Left renal pelvis (tissue), 4 donors: ENCODE results near the gene CASZ1. TPM values are rescaled to one million over a fixed set of nuclear protein-coding genes. Genes with fewer than 3 reads are reported as not detected.

Experiments
- DNase-seq, 4 donors: peaks; one replicate each; pipeline ENCODE4 v3.0.0-alpha.2; 2013; ENCODE audit warnings: low read depth in 4 of 4, low spot score in 3 of 4
- polyA plus RNA-seq, 4 donors: library from polyadenylated mRNA; unstranded; fragments of 120-200 nt; gene quantifications; one replicate each; pipeline ENCODE4 v1.2.1, GENCODE V29; 2013; ENCODE audit not compliant: insufficient read length in 4 of 4

CASZ1 gene
- polyA plus RNA-seq, 4 donors: 3.8 to 25.2 (median 18.5) TPM

- no peak for DNase-seq
Observed at GRCh38 chr1:10713614-10714013, 82.8 kb downstream of the CASZ1 start.

- DNase-seq: no peak
Observed at GRCh38 chr1:10712568-10713362, 83.7 kb downstream of the CASZ1 start.

GRCh38 chr1:10710489-10710888 is 86.0 kb downstream of the CASZ1 start:
- no peak for DNase-seq

- no peak for DNase-seq
Observed at GRCh38 chr1:10709646-10710045, 86.8 kb downstream of the CASZ1 start.

GRCh38 chr1:10709165-10709564 is 87.3 kb downstream of the CASZ1 start:
- no peak for DNase-seq

GRCh38 chr1:10708757-10709156 is 87.7 kb downstream of the CASZ1 start:
- DNase-seq: no peak

- DNase-seq: no peak
Observed at GRCh38 chr1:10707208-10707607, 89.2 kb downstream of the CASZ1 start.

GRCh38 chr1:10706376-10706913 is 90.0 kb downstream of the CASZ1 start:
- DNase-seq: no peak

GRCh38 chr1:10705953-10706352 is 90.5 kb downstream of the CASZ1 start:
- no peak for DNase-seq

- no peak for DNase-seq
Observed at GRCh38 chr1:10704368-10704882, 92.0 kb downstream of the CASZ1 start.

GRCh38 chr1:10703702-10704101 is 92.7 kb downstream of the CASZ1 start:
- DNase-seq: no peak

- no peak for DNase-seq
Observed at GRCh38 chr1:10701145-10701544, 95.3 kb downstream of the CASZ1 start.

- DNase-seq: no peak
Observed at GRCh38 chr1:10699470-10699835, 97.0 kb downstream of the CASZ1 start.

- no peak for DNase-seq
Observed at GRCh38 chr1:10698726-10699469, 97.5 kb downstream of the CASZ1 start.

GRCh38 chr1:10697621-10698160 is 98.8 kb downstream of the CASZ1 start:
- DNase-seq: no peak

GRCh38 chr1:10696977-10697376 is 99.5 kb downstream of the CASZ1 start:
- DNase-seq: no peak

- DNase-seq: peak in 1 of 4 donors; percentile 78
Observed at GRCh38 chr1:10694633-10695627, 101.5 kb downstream of the CASZ1 start.

- DNase-seq: no peak
Observed at GRCh38 chr1:10694274-10694632, 102.2 kb downstream of the CASZ1 start.

GRCh38 chr1:10693497-10694273 is 102.8 kb downstream of the CASZ1 start:
- DNase-seq: no peak

- DNase-seq: no peak
Observed at GRCh38 chr1:10693152-10693496, 103.3 kb downstream of the CASZ1 start.
